ENCODE measurements around the gene RASSF10.

RASSF10 gene

GRCh38 chr11:13008625-13009475, at the start of gene RASSF10:
TSS of gene RASSF10 (plus strand) at chr11:13009316. CDS start at chr11:13009577, 261 bp downstream.
- DNase-seq, result no peak

GRCh38 chr11:12961615-12962014, 47.5 kb upstream of the RASSF10 start:
- no peak for DNase-seq

GRCh38 chr11:12962306-12962705, 46.8 kb upstream of the RASSF10 start:
- no peak for DNase-seq

- DNase-seq, result no peak
These were observed 46.1 kb upstream of the RASSF10 start for GRCh38 chr11:12963051-12963450.

- peak; percentile 48 to 57 for DNase-seq
These were observed 45.2 kb upstream of the RASSF10 start for GRCh38 chr11:12963792-12964536.

GRCh38 chr11:12964650-12965049, 44.5 kb upstream of the RASSF10 start:
- no peak for DNase-seq

GRCh38 chr11:12966002-12966401, 43.1 kb upstream of the RASSF10 start:
- DNase-seq, result no peak

GRCh38 chr11:12968101-12968500, 41.0 kb upstream of the RASSF10 start:
- no peak for DNase-seq

- DNase-seq, result no peak
These were observed 40.3 kb upstream of the RASSF10 start for GRCh38 chr11:12968826-12969225.

GRCh38 chr11:12971955-12972354, 37.2 kb upstream of the RASSF10 start:
- DNase-seq, result no peak

GRCh38 chr11:12973528-12974181, 35.5 kb upstream of the RASSF10 start:
- no peak for DNase-seq

- no peak for DNase-seq
These were observed 33.9 kb upstream of the RASSF10 start for GRCh38 chr11:12975195-12975594.

- no peak for DNase-seq
These were observed 29.0 kb upstream of the RASSF10 start for GRCh38 chr11:12979928-12980689.

GRCh38 chr11:12981676-12982522, 27.2 kb upstream of the RASSF10 start:
- no peak for DNase-seq

GRCh38 chr11:12983336-12983735, 25.8 kb upstream of the RASSF10 start:
- no peak for DNase-seq

GRCh38 chr11:12986194-12986898, 22.8 kb upstream of the RASSF10 start:
- DNase-seq, result no peak

GRCh38 chr11:12989428-12990161, 19.5 kb upstream of the RASSF10 start:
- DNase-seq, result no peak

- no peak for DNase-seq
These were observed 19.0 kb upstream of the RASSF10 start for GRCh38 chr11:12990162-12990480.

GRCh38 chr11:12991426-12991825, 17.7 kb upstream of the RASSF10 start:
- no peak for DNase-seq

GRCh38 chr11:12993626-12994025, 15.5 kb upstream of the RASSF10 start:
- no peak for DNase-seq

GRCh38 chr11:12994476-12994875, 14.6 kb upstream of the RASSF10 start:
- DNase-seq, result no peak

All from CD4-positive, alpha-beta T cell treated with Interleukin-4 for 1 hour (primary cell).